OCI-LY3 (cell line): ENCODE data around the gene INSIG1.

Source experiments
- H2AFZ ChIP-seq: fragments of 200-600, 300-600 bp; shearing (Covaris generic); 2 replicates; pipeline ENCODE4 v1.6.0; 2014; ENCODE audit warnings: antibody characterized with exemption, low read depth, low read length
- H3K27ac ChIP-seq: fragments of 200-600, 300-600 bp; sonication (generic); 2 replicates; pipeline ENCODE4 v1.5.1; 2014; ENCODE audit warnings: mild to moderate bottlenecking, low read length, moderate library complexity, mixed read lengths
- H3K27me3 ChIP-seq: fragments of 200-600, 300-600 bp; sonication (generic); 2 replicates; pipeline ENCODE4 v1.6.1; 2014; ENCODE audit warnings: low read depth, low read length, mixed read lengths
- H3K36me3 ChIP-seq: fragments of 200-600, 300-600 bp; sonication (generic); replicated peaks from 2 replicates; pipeline ENCODE3; 2014; ENCODE audit warnings: low read depth, low read length, mixed read lengths
- H3K4me1 ChIP-seq: fragments of 300-600, 200-600 bp; sonication (generic); 2 replicates; pipeline ENCODE4 v1.6.1; 2014; ENCODE audit warnings: low read length, mixed read lengths
- H3K4me2 ChIP-seq: fragments of 200-600, 300-600 bp; sonication (generic); 2 replicates; pipeline ENCODE4 v1.6.1; 2014; ENCODE audit warnings: low read length, mixed read lengths
- H3K4me3 ChIP-seq: fragments of 300-600, 200-600 bp; sonication (generic); 2 replicates; pipeline ENCODE4 v1.5.1; 2014; ENCODE audit warnings: antibody characterized with exemption, mild to moderate bottlenecking, low read length, moderate library complexity
- H3K79me2 ChIP-seq: fragments of 300-600, 200-600 bp; shearing (Covaris generic); 2 replicates; pipeline ENCODE4 v1.6.1; 2014; ENCODE audit warnings: mild to moderate bottlenecking, low read length, mixed read lengths
- H3K9ac ChIP-seq: fragments of 300-600, 200-600 bp; shearing (Covaris generic); 2 replicates; pipeline ENCODE4 v1.6.0; 2014; ENCODE audit warnings: mild to moderate bottlenecking, low read length, moderate library complexity
- H3K9me3 ChIP-seq: fragments of 200-600, 300-600 bp; shearing (Covaris generic); 2 replicates; pipeline ENCODE4 v1.6.1; 2014; ENCODE audit warnings: low read length, mixed read lengths; ENCODE audit not compliant: insufficient read depth
- H4K20me1 ChIP-seq: fragments of 200-600, 300-600 bp; sonication (generic); 2 replicates; pipeline ENCODE4 v1.6.1; 2016; ENCODE audit warnings: low read length, mixed read lengths; ENCODE audit not compliant: insufficient read depth
- EZH2phosphoT487 ChIP-seq: fragments of 200-600 bp; shearing (Covaris generic); IDR thresholded peaks from 2 replicates; pipeline ENCODE4 v1.6.1; 2018; ENCODE audit warnings: antibody characterized with exemption, mixed run types, low read depth
- TF ChIP-seq, protein P1 (sequence below): fragments of 200-600, 300-600 bp; sonication (generic); IDR thresholded peaks from 2 replicates; pipeline ENCODE4 v1.5.1; 2014; ENCODE audit warnings: antibody characterized with exemption, low read length, low read depth

The INSIG1 gene

DNA sequence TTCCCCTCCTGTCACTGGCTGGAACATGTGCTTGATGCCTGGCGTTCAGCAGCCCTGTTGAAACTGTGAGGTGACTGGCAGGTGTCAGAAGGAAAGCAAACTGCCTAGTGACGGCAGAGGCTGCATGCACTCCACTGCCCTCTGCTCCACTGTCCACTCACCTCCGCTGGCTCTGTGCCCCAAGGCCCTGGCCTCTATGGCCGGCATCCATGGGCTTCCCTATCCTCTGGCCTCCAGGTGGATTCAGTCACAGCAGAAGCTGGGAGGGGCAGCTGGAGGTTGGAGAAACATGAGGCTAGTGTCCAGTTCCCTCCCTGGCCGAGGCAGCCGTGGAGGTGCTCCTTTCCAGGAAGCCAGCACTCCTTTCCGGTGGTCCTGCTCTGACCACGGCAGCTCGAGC lies 31.2 kb upstream of the INSIG1 start:
- no peak overlapping the region for H3K4me2 ChIP-seq
- no peak overlapping the region for H3K27ac ChIP-seq
- no peaks in the 10 kb centered on the region for H4K20me1 ChIP-seq
- no peak overlapping the region for H2AFZ ChIP-seq
- TF ChIP-seq, protein P1, sequence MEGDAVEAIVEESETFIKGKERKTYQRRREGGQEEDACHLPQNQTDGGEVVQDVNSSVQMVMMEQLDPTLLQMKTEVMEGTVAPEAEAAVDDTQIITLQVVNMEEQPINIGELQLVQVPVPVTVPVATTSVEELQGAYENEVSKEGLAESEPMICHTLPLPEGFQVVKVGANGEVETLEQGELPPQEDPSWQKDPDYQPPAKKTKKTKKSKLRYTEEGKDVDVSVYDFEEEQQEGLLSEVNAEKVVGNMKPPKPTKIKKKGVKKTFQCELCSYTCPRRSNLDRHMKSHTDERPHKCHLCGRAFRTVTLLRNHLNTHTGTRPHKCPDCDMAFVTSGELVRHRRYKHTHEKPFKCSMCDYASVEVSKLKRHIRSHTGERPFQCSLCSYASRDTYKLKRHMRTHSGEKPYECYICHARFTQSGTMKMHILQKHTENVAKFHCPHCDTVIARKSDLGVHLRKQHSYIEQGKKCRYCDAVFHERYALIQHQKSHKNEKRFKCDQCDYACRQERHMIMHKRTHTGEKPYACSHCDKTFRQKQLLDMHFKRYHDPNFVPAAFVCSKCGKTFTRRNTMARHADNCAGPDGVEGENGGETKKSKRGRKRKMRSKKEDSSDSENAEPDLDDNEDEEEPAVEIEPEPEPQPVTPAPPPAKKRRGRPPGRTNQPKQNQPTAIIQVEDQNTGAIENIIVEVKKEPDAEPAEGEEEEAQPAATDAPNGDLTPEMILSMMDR: no peak
- no peak for TF ChIP-seq EZH2phosphoT487
- H3K4me3 ChIP-seq: no peak overlapping the region
- H3K9ac ChIP-seq: no peak overlapping the region
- H3K4me1 ChIP-seq: no peaks in the 10 kb centered on the region
- H3K79me2 ChIP-seq: no peaks in the 10 kb centered on the region
- no peaks in the 10 kb centered on the region for H3K36me3 ChIP-seq
- H3K27me3 ChIP-seq: no peaks in the 10 kb centered on the region
- no peaks in the 10 kb centered on the region for H3K9me3 ChIP-seq

DNA sequence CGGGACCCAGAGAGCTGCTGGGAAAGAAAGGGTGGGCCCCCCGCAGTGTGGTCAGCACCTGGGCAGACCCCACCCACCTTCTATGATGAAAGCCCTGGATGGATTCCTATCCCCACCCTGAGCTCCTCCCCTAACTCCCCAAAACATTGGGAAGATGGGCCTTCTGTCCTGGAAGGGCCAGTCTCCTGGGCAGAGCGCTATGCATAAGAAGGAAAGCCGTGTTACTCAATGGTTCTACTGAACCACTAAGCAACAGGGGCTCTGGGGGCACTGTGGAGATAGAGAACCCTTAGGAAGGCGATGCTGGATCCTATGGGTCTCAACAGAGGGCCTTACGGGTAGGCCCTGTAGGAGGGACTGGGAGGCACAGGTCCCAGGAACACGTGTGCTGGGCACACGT lies 30.7 kb upstream of the INSIG1 start:
- H3K4me2 ChIP-seq: no peak overlapping the region
- no peaks in the 10 kb centered on the region for H3K36me3 ChIP-seq
- no peaks in the 10 kb centered on the region for H4K20me1 ChIP-seq
- H3K9ac ChIP-seq: no peak overlapping the region
- H3K4me3 ChIP-seq: no peak overlapping the region
- no peak overlapping the region for H2AFZ ChIP-seq
- TF ChIP-seq, protein P1: no peak
- TF ChIP-seq EZH2phosphoT487: no peak
- H3K4me1 ChIP-seq: no peaks in the 10 kb centered on the region
- H3K9me3 ChIP-seq: no peaks in the 10 kb centered on the region
- peaks cover 2% of the 10 kb centered on the region; the same call in 1 of the 2 replicates for H3K27me3 ChIP-seq
- H3K79me2 ChIP-seq: no peaks in the 10 kb centered on the region
- H3K27ac ChIP-seq: no peak overlapping the region

DNA sequence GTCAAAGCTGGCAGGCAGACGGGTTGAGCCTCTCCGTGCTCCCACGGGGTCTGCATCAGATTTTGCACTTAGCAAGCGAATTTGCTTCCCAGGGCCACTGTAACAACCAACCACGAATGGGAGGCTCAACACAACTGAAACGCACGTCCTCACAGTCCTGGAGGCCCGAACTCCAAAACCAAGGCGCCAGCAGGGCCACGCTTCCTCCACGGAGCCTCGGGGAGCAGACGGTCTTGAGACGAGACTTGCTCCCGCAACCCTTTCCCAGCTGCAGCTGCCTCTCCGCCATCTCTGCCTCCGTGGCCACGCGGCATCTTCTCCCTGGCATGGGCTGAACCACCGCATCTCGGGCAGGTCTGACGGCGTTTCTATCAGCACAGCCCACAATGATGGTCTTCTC lies 30.2 kb upstream of the INSIG1 start:
- Histone ChIP-seq H3K27me3 (peaks cover 2% of the 10 kb centered on the region; the same call in 1 of the 2 replicates), H3K9me3 (no peaks in the 10 kb centered on the region), H3K36me3 (no peaks in the 10 kb centered on the region), H3K4me3 (no peak overlapping the region), H3K4me1 (no peaks in the 10 kb centered on the region), H3K27ac (no peak overlapping the region), H3K9ac (no peak overlapping the region), H2AFZ (no peak overlapping the region), H3K79me2 (no peaks in the 10 kb centered on the region), H3K4me2 (no peak overlapping the region), H4K20me1 (no peaks in the 10 kb centered on the region)
- no peak for TF ChIP-seq EZH2phosphoT487
- TF ChIP-seq, protein P1: no peak

DNA sequence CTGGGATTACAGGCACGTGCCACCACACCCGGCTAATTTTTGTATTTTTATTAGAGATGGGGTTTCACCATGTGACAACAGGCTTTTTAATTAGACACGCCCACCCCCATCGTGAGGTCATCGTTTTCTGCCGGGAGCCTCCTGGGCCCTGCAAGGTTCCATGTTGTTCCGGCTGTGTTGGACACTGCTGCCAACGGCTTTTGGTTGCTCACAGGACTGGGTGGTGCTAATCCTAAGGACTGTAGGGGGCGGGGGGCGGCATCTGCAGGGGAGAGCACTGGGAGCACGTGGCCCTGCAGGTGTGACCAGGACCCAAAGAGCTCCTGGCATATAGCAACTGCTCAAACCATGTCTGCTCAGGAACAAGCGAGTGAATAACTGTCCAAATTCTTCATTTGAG lies 29.5 kb upstream of the INSIG1 start:
- H2AFZ ChIP-seq: no peak overlapping the region
- no peaks in the 10 kb centered on the region for H3K36me3 ChIP-seq
- H3K4me2 ChIP-seq: no peak overlapping the region
- no peak overlapping the region for H3K9ac ChIP-seq
- H3K79me2 ChIP-seq: no peaks in the 10 kb centered on the region
- no peak for TF ChIP-seq EZH2phosphoT487
- TF ChIP-seq, protein P1: no peak
- H3K4me3 ChIP-seq: no peak overlapping the region
- peaks cover 3% of the 10 kb centered on the region; the same call in 1 of the 2 replicates for H3K27me3 ChIP-seq
- no peaks in the 10 kb centered on the region for H3K9me3 ChIP-seq
- no peaks in the 10 kb centered on the region for H4K20me1 ChIP-seq
- no peaks in the 10 kb centered on the region for H3K4me1 ChIP-seq
- no peak overlapping the region for H3K27ac ChIP-seq
